Esophagus muscularis mucosa (tissue), 3 donors: ENCODE measurements around the gene TENM4.
A peak's percentile ranks its signal among the peaks of the same experiment; 100 is the strongest.

Experiments used
- CTCF ChIP-seq, 3 experiments: fragments of 200-600 bp in 2 of 3; fragments of 450-650 bp in 1 of 3; sonication (generic) in 2 of 3; IDR thresholded peaks; one replicate each; pipeline ENCODE4 v1.5.1; 2017 to 2019; ENCODE audit warnings: antibody characterized with exemption in 3 of 3, mild to moderate bottlenecking in 2 of 3, moderate library complexity in 1 of 3
- EP300 ChIP-seq: sonication (generic); formaldehyde crosslinking; IDR thresholded peaks from one replicate; pipeline ENCODE4 v1.6.1; 2017; ENCODE audit warnings: antibody characterized with exemption

- TF ChIP-seq CTCF (IDR thresholded peaks at IDR 0.05) = peak in 2 of 3 experiments; percentile 15 to 19
- no peak for TF ChIP-seq EP300
Measured at GRCh38 chr11:79439886-79440570, 802 bp downstream of the TENM4 start.
